GM23338 (cell line): ENCODE data around the gene ERVH48-1. TPM values are rescaled to one million over a fixed set of nuclear protein-coding genes. Genes with fewer than 3 reads are reported as not detected.

Experiments
- CTCF ChIP-seq, 2 experiments: fragments of 200-600 bp in 1 of 2; sonication (generic) in 1 of 2; conservative IDR thresholded peaks; 2 replicates each; pipeline versions ENCODE4 v1.5.1 to v1.6.1; 2016 to 2017; ENCODE audit warnings: antibody characterized with exemption in 2 of 2, low read depth in 2 of 2, mild to moderate bottlenecking in 2 of 2, moderate library complexity in 1 of 2
- EZH2phosphoT487 ChIP-seq: fragments of 200-600 bp; sonication (generic); IDR thresholded peaks from one replicate; pipeline ENCODE4 v1.8.1; 2018; ENCODE audit warnings: antibody characterized with exemption; ENCODE audit not compliant: unreplicated experiment
- JUNB ChIP-seq: IDR thresholded peaks from one replicate; pipeline ENCODE4 v1.6.1; 2016; ENCODE audit warnings: antibody characterized with exemption; ENCODE audit not compliant: unreplicated experiment
- NANOG ChIP-seq: IDR thresholded peaks from 2 replicates; pipeline ENCODE4 v1.6.1; 2016; ENCODE audit warnings: antibody characterized with exemption, borderline replicate concordance
- REST ChIP-seq: IDR thresholded peaks from one replicate; pipeline ENCODE4 v1.6.1; 2018; ENCODE audit warnings: antibody characterized with exemption; ENCODE audit not compliant: unreplicated experiment
- ZNF114 ChIP-seq: fragments of 250-450 bp; sonication (Bioruptor Pico); IDR thresholded peaks from 2 replicates; pipeline ENCODE4 v1.5.0; 2020; ENCODE audit warnings: mild to moderate bottlenecking, moderate library complexity
- ZNF331 ChIP-seq: fragments of 250-450 bp; sonication (Bioruptor Pico); IDR thresholded peaks from 2 replicates; pipeline ENCODE4 v1.5.0; 2020; ENCODE audit warnings: low read depth, mild to moderate bottlenecking, moderate library complexity
- ZNF462 ChIP-seq: fragments of 250-450 bp; sonication (Bioruptor Pico); IDR thresholded peaks from 2 replicates; pipeline ENCODE4 v1.5.0; 2020; ENCODE audit warnings: mild to moderate bottlenecking, moderate library complexity
- polyA plus RNA-seq: library from polyadenylated mRNA; unstranded; fragments of >200 nt; fragmentation: Nextera tagmentation; extraction: Ambion mirVana; gene quantifications from 2 replicates; pipeline ENCODE4 v1.2.1, GENCODE V29; 2016
- total RNA-seq: library from RNA; depleted of rRNA; stranded (reverse); fragments of >200 nt; shearing (Covaris generic); gene quantifications from 2 replicates; pipeline ENCODE4 v1.2.3, GENCODE V29; 2014

ERVH48-1 gene
- total and polyA plus RNA-seq, 2 experiments from 2014 or later: 31.7 to 37.0 TPM

DNA sequence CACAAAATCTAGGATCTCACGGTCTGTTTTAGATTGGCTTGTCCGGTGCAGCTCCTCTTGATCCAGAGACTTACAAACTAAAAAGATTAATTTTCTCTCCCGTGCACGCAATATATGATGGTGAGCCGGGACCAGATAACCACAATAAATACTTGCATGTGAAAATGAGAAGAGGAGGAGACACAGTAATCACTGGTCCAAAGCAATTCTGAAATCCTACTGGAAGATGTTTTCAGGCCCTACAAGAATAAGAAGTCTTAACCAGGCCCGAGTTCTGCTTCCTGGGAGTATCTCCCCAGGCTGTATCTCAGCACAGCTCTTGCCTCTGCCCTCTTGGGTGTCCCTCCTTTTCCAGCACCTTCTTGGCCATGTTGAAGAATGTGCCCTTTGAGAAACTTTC is 45.1 kb downstream of the ERVH48-1 start (continued):
- TF ChIP-seq ZNF462 (no peak), ZNF114 (CRISPR knock-in tag) (no peak), ZNF331 (CRISPR knock-in tag) (no peak), EZH2phosphoT487 (no peak), JUNB (no peak), REST (no peak), NANOG (no peak), CTCF (conservative IDR thresholded peaks at IDR 0.05; ENCODE audit: low read depth in 2 of 2) (no peak)
